Kidney (tissue), 14 donors: Measurements from ENCODE around the gene DDX47. TPM values are rescaled to one million over a fixed set of nuclear protein-coding genes. Genes with fewer than 3 reads are reported as not detected.

ENCODE experiments used
- DNase-seq, 5 donors: peaks; one replicate each; pipeline ENCODE4 v3.0.0-alpha.2; 2013 to 2020
- FAIRE-seq: peaks from 2 replicates; lab custom pipeline; 2012; peaks lifted over from hg19 to GRCh38; lab: Jason Lieb, UNC
- H3K27ac ChIP-seq, 2 donors: one replicate each; pipeline ENCODE4 v1.7.0; 2013; ENCODE audit warnings: low read depth in 2 of 2, low read length in 2 of 2, inconsistent platforms in 1 of 2
- H3K27me3 ChIP-seq: one replicate; pipeline ENCODE4 v1.7.1; 2013; ENCODE audit warnings: low read length, inconsistent platforms; ENCODE audit not compliant: control insufficient read depth, insufficient read depth
- H3K36me3 ChIP-seq, 3 donors: one replicate each; pipeline versions ENCODE4 v1.7.0 to v1.7.1; 2013; ENCODE audit warnings: low read length in 3 of 3, control low read depth in 1 of 3, inconsistent platforms in 1 of 3; ENCODE audit not compliant: insufficient read depth in 3 of 3, control insufficient read depth in 2 of 3
- H3K4me1 ChIP-seq, 3 donors: one replicate each; pipeline versions ENCODE4 v1.7.0 to v1.7.1; 2013; ENCODE audit warnings: low read length in 3 of 3, inconsistent platforms in 1 of 3, low read depth in 1 of 3; ENCODE audit not compliant: control insufficient read depth in 2 of 3, insufficient read depth in 2 of 3
- H3K4me3 ChIP-seq, 3 donors: one replicate each; pipeline versions ENCODE4 v1.7.0 to v1.8.1; 2013; ENCODE audit warnings: low read length in 3 of 3, control low read depth in 1 of 3, inconsistent platforms in 1 of 3
- H3K9ac ChIP-seq, 3 donors: one replicate each; pipeline versions ENCODE4 v1.7.0 to v1.7.1; 2013; ENCODE audit warnings: low read length in 3 of 3, control low read depth in 1 of 3, inconsistent platforms in 1 of 3
- H3K9me3 ChIP-seq, 3 donors: one replicate each; pipeline versions ENCODE4 v1.7.0 to v1.7.1; 2013; ENCODE audit warnings: low read length in 3 of 3, control low read depth in 1 of 3, inconsistent platforms in 1 of 3; ENCODE audit not compliant: control insufficient read depth in 2 of 3, insufficient read depth in 1 of 3
- CTCF ChIP-seq: IDR thresholded peaks from 3 replicates; pipeline ENCODE4 v1.5.1; 2012; ENCODE audit warnings: mild to moderate bottlenecking, moderate library complexity, borderline replicate concordance; ENCODE audit not compliant: insufficient read depth; ENCODE audit errors: extremely low read depth
- intact Hi-C: fragments of 100-400 bp; cut with DNase I; formaldehyde crosslinking; loops from one replicate; pipeline ENCODE4 v1.11.1; 2022
- polyA plus RNA-seq: library from polyadenylated mRNA; stranded (reverse); fragments of 350-450 nt; fragmentation: Illumina TruSeq; extraction: RNeasy Lipid Tissue Mini Kit (QIAGEN cat#74804); gene quantifications from one replicate; pipeline ENCODE4 v1.2.3, GENCODE V29; 2014; ENCODE audit warnings: low read depth, low replicate concordance; ENCODE audit not compliant: insufficient read depth
- total RNA-seq: library from RNA; stranded (reverse); fragmentation: NEBNext Ultra II Directional; extraction: Animal tissue kit (Norgen Biotek cat#: 25700); gene quantifications from one replicate; pipeline ENCODE4 v1.2.1, GENCODE V29; 2021
- donor health status: control.
- donor health status: control.
- donor health status: control.
- donor health status: control.
- donor health status: control.
- donor health status: DM: yes; HTN: yes; CAD: no.
- donor health status: Normal renal cell carcinoma (clear cell type).

Gene DDX47
- total and polyA plus RNA-seq, 2 donors from 2014 or later = 35.1 to 50.9 TPM

DNA sequence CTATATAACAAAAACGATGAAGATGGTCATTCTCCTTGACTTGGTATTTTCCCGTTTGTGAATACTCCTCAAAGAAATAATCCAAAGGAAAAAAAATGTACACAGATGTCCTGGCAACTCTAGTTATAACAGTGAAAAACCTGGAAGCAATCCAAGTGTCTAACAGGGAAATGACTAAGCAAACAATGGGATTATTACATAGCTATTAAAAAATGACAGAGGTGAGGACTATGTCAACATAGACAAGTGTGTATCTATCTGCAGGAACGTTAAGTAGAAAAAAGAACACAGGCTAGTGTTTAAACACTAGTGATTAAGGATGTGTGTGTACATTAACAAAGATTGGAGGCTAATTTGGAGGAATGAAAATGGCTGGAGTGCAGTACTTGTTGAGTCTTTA, 33.6 kb upstream of the DDX47 start:
- no peak for TF ChIP-seq CTCF

DNA sequence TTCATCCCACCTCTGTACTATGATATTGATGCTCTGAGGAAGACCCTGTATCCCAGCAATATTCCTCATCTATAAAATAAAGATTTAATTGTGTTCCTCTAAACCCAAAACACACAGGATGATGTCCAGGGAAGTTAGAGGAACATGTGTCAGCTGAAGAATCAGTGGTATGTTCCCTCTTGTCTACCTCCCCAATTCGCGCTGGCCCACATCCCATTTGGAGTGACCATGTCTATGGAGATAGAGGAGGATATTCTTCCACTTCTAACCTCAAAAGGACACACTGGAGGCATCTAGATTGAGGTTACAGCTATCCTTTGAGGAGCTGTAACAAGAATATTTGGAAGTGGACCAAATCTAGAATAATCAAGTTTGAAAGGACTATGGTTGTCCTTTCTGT, 29.0 kb upstream of the DDX47 start:
- no peaks in the 10 kb centered on the region for H3K27me3 ChIP-seq
- FAIRE-seq = no peak
- no peak overlapping the region for H3K4me3 ChIP-seq
- TF ChIP-seq CTCF = no peak
- no peak for DNase-seq
- no peaks in the 10 kb centered on the region for H3K36me3 ChIP-seq
- no peak overlapping the region for H3K9ac ChIP-seq
- peak overlapping the region in 1 of 2 donors; percentile 72 for H3K27ac ChIP-seq
- H3K9me3 ChIP-seq = no peaks in the 10 kb centered on the region
- intact Hi-C loops = no loop called here
- H3K4me1 ChIP-seq = peaks cover 0 to 9% (median 8%) of the 10 kb centered on the region in 3 donors

More for the DNA sequence above, 33.6 kb upstream of the DDX47 start:
- H3K36me3 ChIP-seq = no peaks in the 10 kb centered on the region
- DNase-seq (peak in 1 of 5 donors; percentile 54), FAIRE-seq (no peak)
- no peaks in the 10 kb centered on the region for H3K27me3 ChIP-seq
- H3K27ac ChIP-seq = no peak overlapping the region
- H3K9me3 ChIP-seq = no peaks in the 10 kb centered on the region
- intact Hi-C loops = no loop called here
- no peak overlapping the region for H3K4me3 ChIP-seq
- H3K4me1 ChIP-seq = no peaks in the 10 kb centered on the region
- no peak overlapping the region for H3K9ac ChIP-seq

DNA sequence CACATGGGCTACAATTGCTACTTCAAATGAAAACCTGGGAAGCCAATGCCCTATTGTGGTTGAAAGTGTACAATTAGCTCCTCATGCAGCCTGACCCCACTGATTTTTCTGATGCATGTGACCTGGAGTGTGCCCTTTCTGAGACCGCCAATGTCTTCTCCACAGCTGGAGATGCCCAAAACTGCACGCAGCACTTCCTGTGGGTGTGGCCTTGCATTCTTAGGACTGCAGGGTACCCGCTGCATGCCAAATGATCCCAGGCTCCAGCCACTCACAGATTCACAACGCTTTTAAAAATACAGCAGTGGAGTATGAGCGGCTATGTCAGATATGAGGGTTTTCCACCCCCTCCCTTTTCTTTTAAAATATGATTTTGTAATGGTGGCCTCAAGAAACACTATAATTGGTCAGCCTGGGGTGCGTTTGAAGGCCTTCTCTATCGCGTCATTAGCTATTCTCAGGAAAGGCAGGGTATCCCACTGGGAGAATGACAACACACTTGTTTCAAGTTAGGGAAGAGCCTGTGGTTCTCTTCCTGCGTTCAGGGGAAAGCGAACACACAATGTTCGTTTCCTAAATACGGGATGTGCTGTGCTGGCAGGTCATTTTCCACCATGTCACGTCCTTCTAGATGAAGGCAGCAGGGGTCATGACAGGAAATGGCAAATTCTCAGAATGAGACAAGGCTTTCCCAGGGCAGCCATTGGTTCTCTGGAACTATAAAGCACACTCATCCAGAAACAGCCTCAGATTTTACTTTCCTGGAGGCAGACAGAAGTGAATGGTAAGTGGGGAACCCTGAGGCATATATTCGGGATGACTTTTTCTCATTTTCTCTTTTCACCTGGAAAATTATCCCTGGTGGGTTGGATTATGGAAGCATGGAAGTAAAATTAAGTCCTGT, 28.0 kb upstream of the DDX47 start, which contains the start of gene APOLD1:
TSS of gene APOLD1 (plus strand) at position 749 of the 904 bp plus-strand sequence. CDS start at position 782, 33 bp downstream.
- H3K27ac ChIP-seq = peak within 1 kb of the TSS; percentile 90 to 95
- H3K27me3 ChIP-seq = no peaks in the 10 kb centered on the region
- peak within 1 kb of the TSS; percentile 27 to 79 (median 55) for H3K9ac ChIP-seq
- DNase-seq (peak in 2 of 5 donors; percentile 22 to 69), FAIRE-seq (no peak)
- H3K36me3 ChIP-seq = no peaks in the 10 kb centered on the region
- TF ChIP-seq CTCF = no peak
- intact Hi-C loops = no loop called here
- H3K4me3 ChIP-seq = peak within 1 kb of the TSS; percentile 52 to 79 (median 75)
- H3K4me1 ChIP-seq = peaks cover 0 to 9% (median 8%) of the 10 kb centered on the region in 3 donors
- H3K9me3 ChIP-seq = no peaks in the 10 kb centered on the region
